G401 (cell line): ENCODE results near the gene DOCK8. TPM values are rescaled to one million over a fixed set of nuclear protein-coding genes. Genes with fewer than 3 reads are reported as not detected.

Experiments used
- DNase-seq: peaks from one replicate; pipeline ENCODE4 v3.0.0-alpha.2; 2015; ENCODE audit warnings: low spot score
- in situ Hi-C: cut with HindIII; loops from 2 replicates; pipeline ENCODE4 v1.10.0; 2016; ENCODE audit warnings: low sequenced_read_pairs, mixed read lengths
- total RNA-seq: library from RNA; depleted of rRNA; stranded (reverse); fragments of >200 nt; shearing (Covaris generic); gene quantifications from 2 replicates; pipeline ENCODE4 v1.2.3, GENCODE V29; 2014

DOCK8 gene
- total RNA-seq, 1 experiment from 2014 or later: not detected

DNA sequence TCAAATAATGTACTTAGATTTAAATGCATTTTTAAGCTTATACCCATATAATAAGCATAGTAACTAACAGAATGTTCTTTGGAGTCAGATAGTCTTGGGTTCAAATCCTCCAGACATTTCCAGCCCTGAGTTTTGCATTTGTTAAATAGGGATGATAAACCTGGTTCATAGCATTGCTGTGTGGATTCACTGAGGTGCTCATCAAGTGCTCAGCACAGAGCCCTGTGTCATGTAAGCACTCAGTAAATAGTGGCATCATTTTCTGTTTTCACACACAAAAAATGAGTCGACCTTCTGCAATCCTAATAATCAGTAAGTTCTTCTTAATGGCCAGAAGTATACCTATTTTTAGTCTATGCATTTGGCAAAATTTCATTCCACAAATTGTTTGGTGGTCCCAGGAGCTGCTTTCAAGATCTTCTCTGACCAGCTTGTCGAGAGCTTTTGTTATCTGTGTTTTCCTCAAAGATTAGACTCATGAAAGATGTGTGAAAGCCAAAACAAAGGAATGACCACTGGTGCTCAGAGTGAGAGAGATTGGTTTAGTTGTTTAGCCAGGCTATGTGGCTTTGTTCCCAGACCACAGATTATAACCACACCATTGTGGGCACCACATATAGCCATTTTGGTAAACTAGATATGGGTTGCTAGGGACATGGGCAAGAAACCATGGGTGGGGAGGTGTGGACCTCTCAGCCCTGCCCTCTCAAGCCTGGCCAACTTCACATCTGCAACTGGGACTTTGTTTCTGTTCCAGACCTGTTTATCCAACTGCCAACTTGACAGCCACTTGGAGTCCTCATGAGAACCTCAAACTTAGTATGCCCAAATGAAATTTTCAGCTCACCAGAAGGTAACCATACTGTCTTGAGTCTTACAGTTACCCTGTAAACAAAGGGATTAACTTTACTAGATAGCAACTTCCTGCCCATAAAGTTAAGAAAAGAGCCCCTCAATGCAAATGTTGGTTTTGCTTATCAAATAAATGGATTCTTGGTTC is 45.0 kb downstream of the DOCK8 start:
- in situ Hi-C loops: no loop called here
- no peak for DNase-seq

DNA sequence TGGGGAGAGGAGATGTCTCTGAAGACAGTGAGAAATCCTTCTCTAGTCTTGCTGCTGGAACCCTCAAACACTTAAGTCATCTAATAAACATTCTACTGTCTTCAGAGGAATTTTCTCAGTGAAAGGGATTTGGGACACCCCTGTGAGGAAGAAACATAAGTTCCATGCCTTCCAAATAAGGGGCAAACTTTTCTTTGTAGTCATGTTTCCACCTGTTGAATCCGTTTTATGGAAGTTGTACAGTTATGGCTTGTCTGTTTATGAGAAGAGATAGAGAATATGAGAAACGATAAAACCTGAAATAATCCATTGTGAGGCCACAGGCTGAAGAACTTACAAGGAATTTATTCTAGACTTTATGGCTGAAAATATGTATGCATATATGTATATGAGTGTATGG is 49.6 kb downstream of the DOCK8 start:
- no peak for DNase-seq
- in situ Hi-C loops: no loop called here

DNA sequence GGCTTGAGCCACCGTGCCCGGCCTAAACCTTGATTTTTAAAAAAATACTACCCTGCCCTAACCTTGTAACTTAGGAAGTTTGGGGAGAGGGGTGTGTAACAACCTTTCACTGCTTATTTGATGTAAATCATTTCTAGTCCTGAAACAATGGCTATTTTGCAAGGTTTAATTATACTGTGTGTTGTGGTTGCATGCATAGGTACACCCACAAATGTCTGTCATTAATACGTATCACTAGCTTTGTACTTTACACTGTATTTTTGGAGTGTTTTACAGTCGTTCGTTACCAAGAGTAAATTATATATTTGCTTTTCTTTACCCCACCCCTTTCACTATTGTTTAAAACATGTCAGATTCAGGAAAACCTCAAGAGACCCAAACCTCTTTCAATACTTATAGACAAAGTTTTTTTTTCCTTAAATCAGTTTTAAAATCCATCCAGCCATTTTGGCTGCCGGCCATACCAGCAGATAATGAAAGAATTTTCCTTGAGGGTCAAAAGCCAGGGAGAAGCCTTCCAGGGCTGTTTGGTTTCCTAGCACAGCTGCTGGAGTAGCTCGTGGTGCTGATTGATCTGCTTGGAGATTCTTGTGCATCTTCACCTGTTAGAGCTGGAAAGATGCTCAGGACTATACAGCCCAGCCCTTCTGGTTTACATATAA is 50.7 kb downstream of the DOCK8 start:
- in situ Hi-C loops: no loop called here
- no peak for DNase-seq

DNA sequence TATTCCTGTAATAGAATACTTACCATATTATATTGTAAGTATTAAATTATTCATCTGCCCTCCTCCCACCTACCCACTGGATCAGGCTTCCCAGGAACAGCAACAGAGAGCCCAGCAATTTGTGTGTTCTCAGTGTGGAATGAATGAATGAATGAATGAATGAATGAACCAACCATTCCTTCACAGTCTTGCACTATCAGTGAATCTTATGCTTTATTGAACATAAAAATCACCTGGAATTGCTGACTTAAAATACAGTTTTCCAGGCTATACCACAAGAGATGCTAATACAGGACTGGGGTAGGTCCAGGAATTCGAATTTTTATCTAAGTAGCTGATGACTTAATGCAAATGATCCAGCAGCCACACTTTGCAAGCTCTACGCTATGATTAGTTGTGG is 51.6 kb downstream of the DOCK8 start:
- no peak for DNase-seq
- in situ Hi-C loops: no loop called here

DNA sequence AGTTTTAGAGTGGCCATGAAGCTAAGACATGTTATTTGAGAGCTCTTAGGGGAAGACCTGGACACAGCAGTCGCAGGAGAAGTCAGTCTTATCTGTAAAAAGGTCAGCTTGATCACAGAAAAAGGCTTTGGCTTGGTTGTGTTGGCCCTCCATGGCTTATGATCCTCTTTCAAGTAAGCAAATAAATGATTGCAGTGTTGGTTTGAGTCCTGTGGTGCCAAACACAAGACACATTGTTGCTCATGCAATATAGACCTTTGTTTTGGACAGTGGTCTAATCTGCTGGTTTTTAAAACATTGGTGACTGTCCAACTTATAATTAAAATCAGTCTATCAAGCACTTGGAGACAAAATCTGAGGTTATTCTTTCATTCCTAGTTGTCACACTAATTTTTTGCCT is 54.0 kb downstream of the DOCK8 start:
- in situ Hi-C loops: no loop called here
- no peak for DNase-seq

DNA sequence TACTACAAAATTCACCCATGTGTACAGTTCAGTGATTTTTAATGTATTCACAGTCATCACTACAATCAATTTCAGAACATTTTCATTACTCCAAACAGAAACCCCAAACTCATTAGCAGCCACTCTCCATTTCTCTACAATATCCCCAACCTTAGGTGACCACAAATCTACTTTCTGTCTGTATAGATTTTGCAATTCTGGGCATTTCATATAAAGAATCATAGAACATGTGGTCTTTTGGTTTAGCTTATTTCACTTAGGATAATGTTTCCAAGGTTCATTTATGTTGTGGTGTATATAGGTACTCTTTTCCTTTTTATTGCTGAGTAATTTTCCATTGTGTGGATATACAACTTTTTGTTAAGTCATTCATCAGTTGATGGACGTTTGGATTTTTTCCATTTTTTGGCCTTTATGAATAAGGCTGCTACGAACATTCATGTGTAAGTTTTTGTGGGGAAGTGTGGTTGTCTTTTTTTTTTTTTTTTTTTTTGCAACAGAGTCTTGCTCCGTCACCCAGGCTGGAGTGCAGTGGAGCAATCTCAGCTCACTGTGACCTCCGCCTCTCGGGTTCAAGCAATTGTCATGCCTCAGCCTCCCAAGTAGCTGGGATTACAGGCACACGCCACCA is 54.5 kb downstream of the DOCK8 start:
- no peak for DNase-seq
- in situ Hi-C loops: no loop called here

DNA sequence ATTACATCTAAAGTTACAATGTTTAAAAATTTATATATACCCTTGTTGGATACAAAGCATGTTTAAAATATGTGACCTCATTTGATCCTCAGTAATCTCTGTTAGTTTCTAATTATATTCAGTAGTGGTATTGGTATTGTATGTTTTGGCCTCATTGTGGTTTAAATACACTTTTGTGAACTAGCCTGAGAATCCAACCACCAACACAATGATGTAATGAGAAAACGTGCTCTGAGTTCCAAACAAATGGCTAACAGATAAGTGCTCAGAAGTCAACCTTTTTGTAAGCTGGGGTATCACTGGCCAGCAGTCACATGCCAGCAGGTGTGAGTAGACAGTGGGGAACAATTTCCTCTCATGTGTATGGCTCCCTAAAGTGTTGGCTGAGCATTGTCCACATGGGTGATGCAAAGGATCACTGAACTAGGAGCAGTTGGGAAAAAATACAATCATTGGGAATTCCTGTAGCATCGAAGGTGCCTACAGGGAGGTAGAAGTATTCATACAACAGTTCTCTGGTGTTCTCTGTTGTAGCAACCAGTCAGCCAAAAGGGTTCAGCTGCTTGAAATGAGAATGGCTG is 56.1 kb downstream of the DOCK8 start:
- no peak for DNase-seq
- in situ Hi-C loops: no loop called here

DNA sequence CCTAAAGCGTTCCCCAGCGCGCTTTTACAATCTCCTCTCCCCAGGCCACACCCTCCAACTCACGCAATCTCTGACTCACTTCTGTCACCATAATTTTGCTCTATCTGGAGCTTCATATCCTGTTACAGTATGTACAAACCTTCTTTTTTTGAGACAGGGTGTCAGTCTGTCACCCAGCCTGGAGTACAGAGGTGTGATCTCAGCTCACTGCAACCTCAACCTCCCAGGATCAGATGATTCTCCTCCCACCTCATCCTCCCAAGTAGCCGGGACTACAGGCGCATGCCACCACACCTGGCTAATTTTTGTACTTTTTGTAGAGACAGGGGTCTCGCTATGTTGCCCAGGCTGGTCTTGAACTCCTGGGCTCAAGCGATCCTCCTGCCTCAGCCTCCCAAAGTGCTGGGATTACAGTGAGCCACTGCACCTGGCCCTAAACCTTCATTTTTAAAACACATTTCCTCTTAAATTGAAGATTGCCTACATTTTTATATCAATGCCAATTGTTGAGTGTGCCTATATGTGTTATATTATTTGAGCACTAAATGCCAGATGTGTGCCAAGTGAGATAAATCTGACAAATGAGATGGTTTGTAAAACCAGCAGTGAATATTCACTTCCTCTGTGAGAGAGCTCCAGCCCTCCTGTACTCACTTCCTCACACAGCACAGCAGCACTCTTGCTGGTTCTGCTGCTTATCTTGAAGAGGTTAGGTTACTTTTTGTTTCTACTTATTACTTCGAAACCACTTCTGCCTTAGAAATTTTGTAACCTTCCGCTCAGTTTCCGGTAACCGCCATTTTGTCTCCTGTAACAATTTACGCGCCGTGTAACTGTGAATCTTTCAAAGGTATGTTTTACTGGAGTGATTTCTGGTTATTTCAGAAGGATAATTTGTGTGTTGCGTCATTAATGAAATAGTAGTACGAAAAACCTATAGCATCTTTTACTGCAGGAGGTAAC is 57.9 kb downstream of the DOCK8 start:
- in situ Hi-C loops: no loop called here
- no peak for DNase-seq

DNA sequence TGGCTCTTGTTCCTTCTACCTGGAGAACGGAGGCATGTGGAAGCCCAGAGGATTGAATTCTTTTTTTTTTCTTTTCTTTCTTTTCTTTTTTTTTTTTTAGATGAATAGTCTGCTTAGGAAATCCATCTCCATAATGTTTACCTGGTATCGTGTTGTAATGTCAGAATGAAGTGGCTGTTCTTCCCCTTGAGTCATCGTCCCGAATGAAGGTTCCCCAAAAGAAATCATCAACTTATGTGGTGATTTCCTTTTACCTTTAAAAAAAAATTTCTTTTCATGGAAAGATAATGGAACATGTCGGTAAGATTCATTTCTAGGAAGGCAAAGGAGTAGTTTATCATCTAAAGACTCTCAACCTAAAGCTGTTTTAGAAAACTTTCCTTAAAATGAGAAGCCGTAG is 59.7 kb downstream of the DOCK8 start:
- in situ Hi-C loops: no loop called here

DNA sequence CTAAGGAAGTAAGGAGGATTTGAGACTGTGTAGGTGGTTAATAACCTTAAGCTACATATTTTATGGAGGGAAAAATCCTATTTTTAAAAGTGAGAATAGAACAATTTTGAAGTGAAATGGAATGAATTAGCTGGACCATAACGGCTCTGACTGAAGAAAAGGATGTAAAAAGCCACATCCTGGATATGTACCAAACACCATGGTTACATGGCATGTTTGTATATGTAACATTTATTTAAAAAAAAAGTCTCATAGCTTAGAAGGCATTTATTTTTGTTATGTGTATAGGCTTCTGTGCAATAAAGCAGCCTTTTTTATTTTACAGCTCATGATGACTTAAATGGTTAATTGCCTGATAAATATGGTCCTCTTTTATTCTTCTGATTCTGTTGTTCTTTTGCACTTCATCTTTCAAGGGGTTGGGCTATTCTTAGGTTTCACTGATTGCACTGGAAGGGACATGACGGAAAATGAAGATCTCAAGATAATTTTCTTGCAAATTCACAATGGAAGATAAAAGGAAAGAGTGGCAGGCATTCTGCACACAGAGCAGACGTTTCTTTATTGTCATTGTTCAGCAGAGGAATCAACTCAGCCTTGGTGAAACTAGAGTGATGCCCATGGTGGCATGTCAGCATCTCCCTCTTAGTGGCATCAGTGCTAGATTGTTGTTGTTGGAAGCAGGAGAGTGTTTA is 63.1 kb downstream of the DOCK8 start:
- DNase-seq: no peak
- in situ Hi-C loops: no loop called here

More for the DNA sequence above, 59.7 kb downstream of the DOCK8 start:
- no peak for DNase-seq

DNA sequence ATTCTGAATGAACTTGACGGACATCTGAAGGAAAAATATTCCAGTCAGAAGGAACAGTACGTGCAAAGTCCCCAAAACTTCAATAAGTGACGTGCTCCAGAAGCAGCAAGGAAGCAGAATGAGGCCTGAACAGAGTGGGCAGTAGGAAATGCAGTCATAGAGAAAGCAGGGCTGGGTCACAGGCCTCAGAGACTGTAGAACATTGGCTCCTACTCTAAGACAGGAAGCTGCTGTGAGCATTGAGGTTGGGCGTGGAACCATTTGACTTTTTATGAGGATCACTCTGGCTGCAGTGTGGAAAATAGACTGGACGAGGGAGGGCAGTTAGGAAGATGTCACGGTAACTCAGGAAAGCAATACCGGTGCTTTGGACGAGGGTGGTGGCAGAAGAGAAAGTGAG is 64.0 kb downstream of the DOCK8 start:
- in situ Hi-C loops: no loop called here
- DNase-seq: no peak

DNA sequence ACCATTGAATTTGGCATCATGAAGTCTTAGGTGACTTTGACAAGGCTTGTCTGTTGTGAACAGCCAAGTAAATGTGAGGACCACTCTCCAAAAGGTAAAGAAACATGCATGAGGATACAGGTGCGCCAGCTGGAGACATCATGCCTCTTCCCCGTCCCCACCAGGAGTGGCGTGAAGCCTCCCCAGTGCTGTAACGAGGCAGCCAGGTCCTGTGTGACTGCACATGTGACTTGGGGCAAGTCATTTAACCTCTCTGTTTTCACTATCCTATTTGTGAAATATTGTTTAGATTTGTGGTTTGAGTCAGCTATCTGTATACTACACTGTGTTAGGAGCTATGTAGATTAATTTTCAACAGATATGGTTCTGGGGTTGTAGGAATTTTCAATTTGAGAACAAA is 65.0 kb downstream of the DOCK8 start:
- in situ Hi-C loops: no loop called here
- no peak for DNase-seq

DNA sequence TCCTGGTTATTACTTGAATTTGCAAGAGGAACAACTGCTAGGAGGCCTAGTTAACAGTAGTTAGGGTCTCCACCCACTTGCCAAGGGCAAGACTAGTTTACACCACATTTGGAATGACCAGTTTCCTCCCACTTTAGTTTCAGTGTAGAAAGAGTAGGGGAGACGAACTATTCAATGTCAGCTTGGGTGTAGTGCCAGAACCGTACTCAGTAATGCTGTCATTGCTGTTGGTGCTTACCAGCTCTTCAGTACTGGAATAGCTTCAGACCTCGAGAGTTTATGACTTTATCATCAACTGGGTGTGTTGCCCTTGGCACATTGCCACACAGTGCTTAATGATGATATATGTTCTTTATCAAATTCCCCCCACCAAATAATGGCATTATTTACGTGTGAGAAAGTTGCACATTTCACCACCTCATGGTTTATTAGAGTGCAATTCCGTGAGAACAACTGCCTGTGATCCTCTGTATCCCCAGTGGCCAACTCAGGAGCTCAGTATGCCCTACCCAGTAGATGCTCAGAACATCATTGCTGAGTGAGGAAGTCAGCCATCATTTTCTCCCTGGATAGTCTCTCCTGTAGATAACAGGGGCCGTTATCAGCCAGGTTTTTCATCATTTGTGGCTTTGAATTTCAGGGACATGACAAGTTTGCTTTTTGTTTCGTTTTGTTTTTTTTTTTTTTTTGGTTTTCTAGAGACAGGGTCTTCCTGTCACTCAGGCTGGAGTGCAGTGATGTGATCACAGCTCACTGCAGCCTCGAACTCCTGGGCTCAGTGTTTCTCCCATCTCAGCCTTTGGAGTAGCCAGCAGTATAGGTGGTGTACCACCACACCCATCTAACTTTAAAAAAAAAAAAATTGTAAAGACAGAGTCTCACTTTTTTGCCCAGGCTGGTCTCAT is 67.3 kb downstream of the DOCK8 start:
- DNase-seq: no peak
- in situ Hi-C loops: no loop called here

DNA sequence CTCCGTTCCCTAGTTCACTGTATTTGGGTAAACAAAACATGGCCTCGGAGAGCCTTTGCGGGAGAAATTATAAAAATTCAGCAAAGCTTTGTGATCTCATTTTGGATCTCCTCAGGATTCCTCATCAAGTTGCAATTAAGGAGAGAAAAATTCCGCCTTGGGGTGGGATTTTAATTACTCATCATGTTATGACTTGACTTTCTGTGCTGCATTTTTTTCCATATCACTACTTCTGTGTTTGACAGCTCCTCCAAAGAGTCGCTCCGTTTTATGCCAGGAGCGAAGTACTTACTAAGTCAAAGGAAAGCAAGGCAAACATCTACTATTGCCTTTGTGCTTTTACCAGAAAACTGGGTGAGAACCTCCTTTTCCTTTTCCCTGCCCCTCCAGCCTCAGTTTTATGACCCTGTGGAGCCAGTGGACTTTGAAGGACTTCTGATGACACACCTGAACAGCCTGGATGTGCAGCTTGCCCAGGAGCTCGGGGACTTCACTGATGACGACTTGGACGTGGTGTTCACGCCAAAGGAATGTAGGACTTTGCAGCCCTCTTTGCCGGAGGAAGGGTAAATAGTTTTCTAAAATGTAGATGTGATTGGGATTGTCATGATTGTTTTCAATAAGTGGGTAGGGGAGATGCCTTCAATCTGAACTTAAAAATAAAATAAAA is 71.5 kb downstream of the DOCK8 start:
- no peak for DNase-seq
- in situ Hi-C loops: no loop called here

DNA sequence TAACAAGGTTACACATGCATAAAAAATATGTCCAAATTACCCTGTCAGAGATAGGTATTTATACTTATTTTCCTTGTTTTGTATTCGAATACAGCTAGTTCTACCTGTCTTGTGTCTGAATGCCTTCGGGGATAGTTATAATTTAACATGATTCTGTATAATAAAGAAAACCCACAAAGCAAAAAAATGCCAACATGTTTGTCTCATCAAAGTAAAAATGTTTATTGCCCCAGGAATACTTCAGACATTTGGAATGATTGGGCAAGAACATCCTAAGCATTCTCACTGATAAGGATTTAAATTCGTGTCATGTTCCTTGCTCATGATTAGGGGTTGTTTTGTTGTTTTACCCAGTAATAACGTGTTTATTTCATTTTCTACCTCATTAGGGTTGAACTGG is 74.5 kb downstream of the DOCK8 start:
- DNase-seq: no peak
- in situ Hi-C loops: no loop called here

DNA sequence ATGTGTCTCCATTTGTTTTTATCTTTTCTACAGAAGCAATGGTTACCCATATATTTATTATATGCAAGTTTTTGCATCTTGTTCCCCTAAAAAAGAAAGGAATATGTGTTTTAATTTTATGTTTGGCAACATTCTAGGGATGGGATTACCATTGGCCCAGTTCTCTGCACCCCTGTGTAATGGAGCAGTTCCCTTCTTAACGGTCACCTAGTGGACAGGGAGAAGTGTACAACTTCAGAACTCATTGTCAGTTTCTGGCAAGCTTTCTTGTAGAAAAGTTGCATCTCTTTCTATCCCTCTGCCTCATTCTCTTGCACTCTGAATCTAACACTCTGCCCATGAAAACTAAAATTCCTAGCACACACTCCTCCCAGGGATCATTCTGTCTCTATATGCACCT is 78.2 kb downstream of the DOCK8 start:
- in situ Hi-C loops: no loop called here
- DNase-seq: no peak

DNA sequence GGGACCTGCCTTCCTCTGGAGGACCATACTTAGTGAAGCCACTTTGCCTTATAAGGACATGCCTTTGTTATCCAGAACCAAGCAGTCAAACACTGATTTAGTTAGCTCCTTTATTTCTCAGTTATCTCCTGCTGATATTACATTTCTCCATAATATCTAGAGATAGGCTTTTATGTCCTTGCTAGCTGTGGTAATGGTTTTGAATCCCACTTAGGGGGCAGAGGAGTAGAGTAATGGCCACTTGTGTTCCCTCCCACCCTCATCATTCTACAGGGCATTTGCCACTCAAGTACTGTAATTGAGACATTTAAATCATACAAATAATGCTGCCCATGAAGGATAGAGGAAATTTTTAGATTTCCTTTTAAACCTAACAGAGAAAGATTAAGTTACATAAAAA is 80.9 kb downstream of the DOCK8 start:
- DNase-seq: no peak
- in situ Hi-C loops: no loop called here
